AG04449 (cell line): ENCODE measurements around the gene PLCB1.

Experiments
- CTCF ChIA-PET: fragments of 350-600 bp; formaldehyde crosslinking; extraction: SDS; loops from one replicate; lab custom pipeline; 2021; ENCODE audit warnings: antibody characterized with exemption; lab: Yijun Ruan, JAX
- POLR2A ChIA-PET: fragments of 400-600, 350-600 bp; formaldehyde crosslinking; extraction: SDS; loops from one replicate; lab custom pipeline; 2020; ENCODE audit warnings: antibody characterized with exemption, inconsistent platforms; lab: Yijun Ruan, JAX
- DNase-seq: peaks from one replicate; pipeline ENCODE4 v3.0.0-alpha.2; 2010; ENCODE audit warnings: low read depth, low spot score
- H3K4me3 ChIP-seq: 2 replicates; pipeline ENCODE4 v1.5.1; 2011; ENCODE audit warnings: low read depth, mild to moderate bottlenecking, control low read depth, low read length
- CTCF ChIP-seq: IDR thresholded peaks from one replicate; pipeline ENCODE4 v1.5.1; 2011; ENCODE audit warnings: mild to moderate bottlenecking, moderate library complexity, low read length, control low read depth, inconsistent platforms; ENCODE audit not compliant: insufficient read depth; ENCODE audit errors: missing control alignments

PLCB1 gene

GRCh38 chr20:8353512-8353911 lies 221.4 kb downstream of the PLCB1 start:
- POLR2A ChIA-PET = no interaction called here
- CTCF ChIA-PET = interaction anchor here (2.8 kb wide), 1 partner anchor 8 kb away, joined by 6 read pairs; no protein-coding TSS in a partner anchor
- DNase-seq = no peak
- TF ChIP-seq CTCF = no peak
- H3K4me3 ChIP-seq = no peak overlapping the region

GRCh38 chr20:8355453-8355852 lies 223.4 kb downstream of the PLCB1 start:
- DNase-seq = no peak
- no peak for TF ChIP-seq CTCF
- ChIA-PET POLR2A (interaction anchor here (0.8 kb wide), 1 partner anchor 601 kb away, joined by 5 read pairs; no protein-coding TSS in a partner anchor), CTCF (no interaction called here)
- H3K4me3 ChIP-seq = no peak overlapping the region

- no peak for TF ChIP-seq CTCF
- H3K4me3 ChIP-seq = no peak overlapping the region
- DNase-seq = no peak
- CTCF ChIA-PET = no interaction called here
- POLR2A ChIA-PET = no interaction called here
Measured at GRCh38 chr20:8356806-8357205, 224.7 kb downstream of the PLCB1 start.

- ChIA-PET POLR2A (no interaction called here), CTCF (no interaction called here)
- DNase-seq = no peak
- H3K4me3 ChIP-seq = no peak overlapping the region
- TF ChIP-seq CTCF = no peak
Measured at GRCh38 chr20:8357703-8358102, 225.6 kb downstream of the PLCB1 start.

- DNase-seq = no peak
- H3K4me3 ChIP-seq = no peak overlapping the region
- POLR2A ChIA-PET = no interaction called here
- CTCF ChIA-PET = interaction anchor here (1.0 to 1.7 kb wide), 4 partner anchors 12 to 361 kb away, joined by 3 to 11 read pairs (median 4); no protein-coding TSS in a partner anchor
- no peak for TF ChIP-seq CTCF
Measured at GRCh38 chr20:8360035-8360434, 228.0 kb downstream of the PLCB1 start.

- no peak for TF ChIP-seq CTCF
Measured at GRCh38 chr20:8361006-8361652, 229.1 kb downstream of the PLCB1 start.

More at GRCh38 chr20:8361006-8361652, 229.1 kb downstream of the PLCB1 start:
- DNase-seq = no peak
- ChIA-PET POLR2A (no interaction called here), CTCF (interaction anchor here (0.6 to 1.6 kb wide), 8 partner anchors 9 to 361 kb away, joined by 3 to 6 read pairs (median 4); partner anchors contain the start of gene PLCB1)
- H3K4me3 ChIP-seq = no peak overlapping the region
